ENCODE data around the gene C18orf32.

Gene C18orf32

DNA sequence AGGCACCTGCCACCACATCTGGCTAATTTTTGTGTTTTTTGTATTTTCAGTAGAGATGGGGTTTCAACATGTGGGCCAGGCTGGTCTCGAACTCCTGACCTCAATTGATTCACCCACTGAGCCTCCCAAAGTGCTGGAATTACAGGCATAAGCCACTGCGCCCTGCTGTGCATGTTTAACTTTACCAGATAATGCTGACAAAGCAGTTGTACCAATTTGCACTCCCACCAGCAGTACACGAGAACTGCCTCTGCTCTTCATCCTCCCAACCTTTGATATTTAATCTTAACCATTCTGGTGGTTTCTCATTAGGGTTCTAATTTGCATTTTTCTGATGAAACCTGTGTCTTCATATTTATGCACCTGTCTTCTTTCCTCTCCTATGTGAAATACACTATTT, 14.6 kb downstream of the C18orf32 start:
- H3K36me3 ChIP-seq (ENCODE audit: control insufficient read depth, insufficient read depth, low read length): no peaks in the 10 kb centered on the region
- no peak overlapping the region for H3K4me3 ChIP-seq (ENCODE audit: insufficient read depth, low read depth, low read length)
- no peaks in the 10 kb centered on the region for H3K9me3 ChIP-seq (ENCODE audit: control insufficient read depth, low read length)
- H3K27ac ChIP-seq (ENCODE audit: insufficient read depth, low read depth, low read length, poor library complexity, severe bottlenecking): no peak overlapping the region
- H3K4me1 ChIP-seq (ENCODE audit: control insufficient read depth, insufficient read depth, low read length): no peaks in the 10 kb centered on the region
- no peaks in the 10 kb centered on the region for H3K27me3 ChIP-seq (ENCODE audit: control insufficient read depth, insufficient read depth, low read length, poor library complexity, severe bottlenecking)
- 87 to 89% methylated on average over 3 of the region's 3 CpGs for WGBS, 2 experiments

DNA sequence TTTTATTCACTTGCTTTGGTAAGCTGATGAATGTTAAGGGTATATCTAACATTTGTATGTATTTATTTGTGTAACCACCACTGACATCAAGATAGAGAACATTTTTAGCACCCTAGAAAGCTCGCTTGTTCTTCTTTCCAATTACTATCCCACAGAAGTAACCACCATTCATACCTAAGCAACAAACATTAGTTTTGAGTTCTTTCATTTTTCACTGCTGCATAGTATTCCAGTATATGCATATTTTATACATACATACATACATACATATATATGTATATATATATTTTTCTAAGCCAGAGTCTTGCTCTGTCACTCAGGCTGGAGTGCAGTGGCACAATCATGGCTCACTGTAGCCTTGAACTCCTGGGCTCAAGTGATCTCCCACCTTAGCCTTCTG, 15.5 kb downstream of the C18orf32 start:
- no peaks in the 10 kb centered on the region for H3K4me1 ChIP-seq (ENCODE audit: control insufficient read depth, insufficient read depth, low read length)
- no peak overlapping the region for H3K4me3 ChIP-seq (ENCODE audit: insufficient read depth, low read depth, low read length)
- H3K27me3 ChIP-seq (ENCODE audit: control insufficient read depth, insufficient read depth, low read length, poor library complexity, severe bottlenecking): no peaks in the 10 kb centered on the region
- no peaks in the 10 kb centered on the region for H3K9me3 ChIP-seq (ENCODE audit: control insufficient read depth, low read length)
- H3K36me3 ChIP-seq (ENCODE audit: control insufficient read depth, insufficient read depth, low read length): no peaks in the 10 kb centered on the region
- WGBS, 2 experiments: 83 to 90% methylated on average over 1 of the region's 1 CpG
- no peak overlapping the region for H3K27ac ChIP-seq (ENCODE audit: insufficient read depth, low read depth, low read length, poor library complexity, severe bottlenecking)

DNA sequence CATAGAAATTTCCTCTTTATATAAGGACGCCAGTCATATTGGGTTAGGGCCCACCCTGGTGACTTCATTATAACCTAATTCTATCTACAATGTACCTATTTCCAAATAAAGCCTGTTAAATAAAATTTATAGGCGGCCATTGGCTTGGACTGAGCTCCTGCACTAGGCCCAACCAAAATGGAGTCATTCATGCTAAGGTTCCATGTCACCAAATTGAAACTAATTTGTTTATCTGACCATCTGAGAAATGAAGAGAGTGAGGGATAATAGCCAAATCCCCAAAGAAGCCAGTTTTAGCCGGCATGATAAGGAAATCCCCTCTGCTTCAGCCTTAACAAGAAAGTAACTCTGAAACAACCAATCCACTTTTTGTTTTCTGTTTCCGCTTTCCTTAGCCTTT, 19.4 kb downstream of the C18orf32 start:
- Histone ChIP-seq H3K27ac (ENCODE audit: insufficient read depth, low read depth, low read length, poor library complexity, severe bottlenecking) (no peak overlapping the region), H3K27me3 (ENCODE audit: control insufficient read depth, insufficient read depth, low read length, poor library complexity, severe bottlenecking) (no peaks in the 10 kb centered on the region), H3K36me3 (ENCODE audit: control insufficient read depth, insufficient read depth, low read length) (no peaks in the 10 kb centered on the region), H3K9me3 (ENCODE audit: control insufficient read depth, low read length) (no peaks in the 10 kb centered on the region), H3K4me3 (ENCODE audit: insufficient read depth, low read depth, low read length) (no peak overlapping the region), H3K4me1 (ENCODE audit: control insufficient read depth, insufficient read depth, low read length) (peaks cover 4% of the 10 kb centered on the region)
- 93 to 94% methylated on average over 4 of the region's 4 CpGs for WGBS, 2 experiments

DNA sequence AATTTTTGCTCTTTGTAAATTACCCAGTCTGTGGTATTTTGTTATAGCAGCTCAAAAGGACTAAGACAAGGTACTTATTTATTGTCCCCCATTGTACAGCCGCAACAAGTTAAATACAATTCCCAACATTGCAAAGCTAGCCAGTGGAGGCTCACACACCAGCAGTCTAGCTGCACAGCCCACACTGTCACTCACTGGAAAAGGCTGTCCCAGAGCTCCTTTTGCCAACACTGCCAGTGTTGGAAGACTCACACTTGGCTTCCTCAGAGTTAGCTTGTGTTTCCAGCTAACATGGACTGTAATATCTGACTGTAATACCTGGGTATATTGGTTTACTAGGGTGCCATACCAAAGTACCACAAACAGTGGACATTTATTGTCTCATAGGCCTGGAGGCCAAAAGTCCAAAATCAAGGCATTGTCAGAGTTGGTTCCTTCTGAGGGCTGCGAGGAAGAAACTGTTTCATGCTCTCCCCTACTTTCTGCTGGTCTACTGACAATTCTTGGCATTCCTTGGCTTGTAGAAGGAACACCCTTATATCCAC, 19.9 kb downstream of the C18orf32 start:
- Histone ChIP-seq H3K4me3 (ENCODE audit: insufficient read depth, low read depth, low read length) (no peak overlapping the region), H3K36me3 (ENCODE audit: control insufficient read depth, insufficient read depth, low read length) (no peaks in the 10 kb centered on the region), H3K9me3 (ENCODE audit: control insufficient read depth, low read length) (no peaks in the 10 kb centered on the region), H3K4me1 (ENCODE audit: control insufficient read depth, insufficient read depth, low read length) (peaks cover 4% of the 10 kb centered on the region), H3K27me3 (ENCODE audit: control insufficient read depth, insufficient read depth, low read length, poor library complexity, severe bottlenecking) (no peaks in the 10 kb centered on the region), H3K27ac (ENCODE audit: insufficient read depth, low read depth, low read length, poor library complexity, severe bottlenecking) (no peak overlapping the region)
- WGBS, 2 experiments: 90 to 95% methylated on average over 2 of the region's 2 CpGs

DNA sequence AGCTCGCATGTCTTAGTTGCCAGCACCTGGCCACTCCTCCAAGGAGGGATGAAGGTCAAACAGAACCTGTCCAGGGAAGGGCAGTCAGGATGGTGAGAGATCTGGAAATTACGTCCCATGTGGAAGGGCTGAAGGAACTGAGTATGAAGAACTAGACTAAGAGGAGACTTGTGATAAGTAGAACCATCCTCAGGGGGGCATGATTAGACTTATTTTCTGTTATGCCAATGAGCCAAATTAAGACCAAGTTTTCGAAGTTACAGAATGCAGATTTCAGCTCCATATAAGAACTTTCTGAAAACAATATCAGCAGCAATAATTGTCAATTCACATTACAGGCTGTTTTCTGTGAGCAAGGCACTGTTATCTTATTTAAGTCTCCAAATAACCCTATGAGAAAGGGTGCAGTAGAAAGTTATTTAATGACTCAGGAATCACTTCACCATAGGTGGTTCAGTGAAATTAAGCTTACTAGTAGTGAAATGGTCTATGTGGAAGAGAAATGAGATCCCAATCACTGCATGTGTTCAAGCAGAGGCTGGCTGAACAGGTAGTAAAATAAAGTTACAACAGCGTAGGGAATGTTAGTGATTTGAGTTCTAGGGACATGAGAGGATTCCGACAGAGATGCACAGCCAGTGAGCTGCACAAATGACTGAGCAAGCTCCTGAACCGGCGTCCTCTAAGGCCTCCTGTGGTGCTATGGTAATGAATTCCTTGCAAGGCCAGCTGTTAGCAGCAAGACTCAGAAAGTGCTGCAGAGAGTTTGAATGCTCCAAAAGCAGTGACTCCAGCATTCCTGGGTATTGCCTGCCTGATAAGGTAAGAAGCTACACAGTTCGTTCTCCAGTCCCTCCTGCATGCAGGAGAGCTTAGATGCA, 22.1 kb downstream of the C18orf32 start:
- H3K27ac ChIP-seq (ENCODE audit: insufficient read depth, low read depth, low read length, poor library complexity, severe bottlenecking): no peak overlapping the region
- H3K36me3 ChIP-seq (ENCODE audit: control insufficient read depth, insufficient read depth, low read length): no peaks in the 10 kb centered on the region
- H3K4me3 ChIP-seq (ENCODE audit: insufficient read depth, low read depth, low read length): no peak overlapping the region
- H3K27me3 ChIP-seq (ENCODE audit: control insufficient read depth, insufficient read depth, low read length, poor library complexity, severe bottlenecking): peaks cover 8% of the 10 kb centered on the region
- peaks cover 4% of the 10 kb centered on the region for H3K4me1 ChIP-seq (ENCODE audit: control insufficient read depth, insufficient read depth, low read length)
- no peaks in the 10 kb centered on the region for H3K9me3 ChIP-seq (ENCODE audit: control insufficient read depth, low read length)
- WGBS, 2 experiments: 36 to 38% methylated on average over 8 of the region's 8 CpGs

DNA sequence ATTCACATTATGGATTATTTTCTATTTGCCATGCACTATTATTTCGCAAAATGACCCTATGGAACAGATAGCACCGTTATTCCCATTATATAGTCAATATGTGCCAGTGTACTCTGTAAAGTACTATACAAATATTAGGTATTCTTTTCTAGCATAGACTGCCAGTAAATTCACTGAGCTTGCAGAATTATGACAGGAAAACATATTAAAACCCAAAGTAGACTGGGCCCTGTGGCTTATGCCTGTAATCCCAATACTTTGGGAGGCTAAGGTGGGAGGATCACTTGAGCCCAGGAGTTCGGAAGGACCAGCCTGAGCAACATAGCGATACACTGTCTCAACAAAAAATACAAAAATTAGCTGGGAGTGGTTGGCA, 25.4 kb downstream of the C18orf32 start:
- 93 to 95% methylated on average over 4 of the region's 4 CpGs for WGBS, 2 experiments

DNA sequence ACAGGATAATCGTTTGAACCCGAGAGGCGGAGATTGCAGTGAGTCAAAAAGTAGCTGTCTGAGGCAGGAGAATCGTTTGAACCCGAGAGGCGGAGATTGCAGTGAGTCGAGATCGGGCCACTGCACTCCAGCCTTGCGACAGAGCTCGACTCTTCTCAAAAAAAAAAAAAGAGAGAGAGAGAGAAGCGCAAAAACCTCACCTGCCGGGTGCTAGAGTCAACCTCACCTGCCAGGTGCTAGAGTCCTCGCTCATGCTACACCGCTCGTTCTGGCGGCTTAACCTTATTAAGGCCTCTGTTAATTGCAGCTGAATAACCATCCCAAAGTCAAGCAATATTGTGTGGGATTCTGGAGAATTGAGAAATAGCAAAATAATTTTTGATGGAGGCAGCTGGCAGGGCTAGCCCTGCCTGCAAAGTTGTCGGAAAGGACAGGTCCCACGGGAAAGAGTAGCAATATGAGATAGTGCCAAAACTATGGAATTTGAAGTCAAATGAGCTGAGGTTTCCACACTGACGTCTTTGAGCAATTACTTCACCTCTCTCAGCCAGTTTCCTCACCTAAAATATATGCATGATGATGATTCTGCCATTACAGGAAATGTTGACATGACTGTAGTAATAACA, 25.9 kb downstream of the C18orf32 start:
- no peaks in the 10 kb centered on the region for H3K36me3 ChIP-seq (ENCODE audit: control insufficient read depth, insufficient read depth, low read length)
- H3K27me3 ChIP-seq (ENCODE audit: control insufficient read depth, insufficient read depth, low read length, poor library complexity, severe bottlenecking): peaks cover 8% of the 10 kb centered on the region
- WGBS, 2 experiments: 81 to 82% methylated on average over 19 of the region's 19 CpGs
- peaks cover 4% of the 10 kb centered on the region for H3K4me1 ChIP-seq (ENCODE audit: control insufficient read depth, insufficient read depth, low read length)
- no peaks in the 10 kb centered on the region for H3K9me3 ChIP-seq (ENCODE audit: control insufficient read depth, low read length)
- peak overlapping the region; percentile 92 for H3K4me3 ChIP-seq (ENCODE audit: insufficient read depth, low read depth, low read length)
- no peak overlapping the region for H3K27ac ChIP-seq (ENCODE audit: insufficient read depth, low read depth, low read length, poor library complexity, severe bottlenecking)

More for the DNA sequence above, 25.4 kb downstream of the C18orf32 start:
- H3K27ac ChIP-seq (ENCODE audit: insufficient read depth, low read depth, low read length, poor library complexity, severe bottlenecking): no peak overlapping the region
- H3K4me1 ChIP-seq (ENCODE audit: control insufficient read depth, insufficient read depth, low read length): peaks cover 4% of the 10 kb centered on the region
- no peak overlapping the region for H3K4me3 ChIP-seq (ENCODE audit: insufficient read depth, low read depth, low read length)
- peaks cover 8% of the 10 kb centered on the region for H3K27me3 ChIP-seq (ENCODE audit: control insufficient read depth, insufficient read depth, low read length, poor library complexity, severe bottlenecking)
- H3K36me3 ChIP-seq (ENCODE audit: control insufficient read depth, insufficient read depth, low read length): no peaks in the 10 kb centered on the region
- no peaks in the 10 kb centered on the region for H3K9me3 ChIP-seq (ENCODE audit: control insufficient read depth, low read length)

DNA sequence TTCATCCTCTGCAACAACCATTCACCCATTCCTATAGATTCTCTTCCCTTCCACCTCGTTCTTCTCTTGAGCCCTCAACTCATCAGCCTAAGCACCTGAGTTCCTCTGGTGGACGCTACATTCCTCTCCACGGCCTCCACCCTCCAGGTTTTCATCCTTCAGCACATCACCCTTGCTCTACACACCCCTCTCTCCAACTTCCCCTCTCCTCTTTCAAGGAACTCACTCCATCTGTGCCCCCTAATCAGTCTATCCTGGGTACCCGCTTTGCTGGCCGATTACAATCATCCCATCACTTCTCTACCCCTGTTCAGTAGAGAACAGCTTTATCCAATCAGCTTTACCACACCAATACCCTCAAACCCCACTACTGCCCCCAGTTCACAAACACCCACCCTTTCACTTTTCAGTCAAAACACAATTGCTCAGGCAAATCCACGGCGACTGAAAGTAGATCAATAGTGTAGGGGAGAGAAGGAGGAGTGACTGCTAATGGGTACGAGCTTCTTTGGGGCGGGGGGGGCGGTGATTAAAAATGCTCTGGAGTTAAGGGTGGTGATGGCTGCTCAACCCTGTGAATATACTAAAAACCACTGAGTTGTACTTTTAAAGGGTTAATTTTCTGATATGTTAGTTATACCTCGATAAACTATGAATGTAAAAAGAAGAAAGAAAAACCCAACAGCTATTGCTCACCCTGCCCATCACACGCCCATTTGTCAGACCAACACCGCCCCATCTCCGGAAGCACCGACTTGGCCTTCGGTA, 27.4 kb downstream of the C18orf32 start:
- Histone ChIP-seq H3K4me3 (ENCODE audit: insufficient read depth, low read depth, low read length) (peak overlapping the region; percentile 92), H3K4me1 (ENCODE audit: control insufficient read depth, insufficient read depth, low read length) (no peaks in the 10 kb centered on the region), H3K27ac (ENCODE audit: insufficient read depth, low read depth, low read length, poor library complexity, severe bottlenecking) (no peak overlapping the region), H3K36me3 (ENCODE audit: control insufficient read depth, insufficient read depth, low read length) (no peaks in the 10 kb centered on the region), H3K9me3 (ENCODE audit: control insufficient read depth, low read length) (no peaks in the 10 kb centered on the region), H3K27me3 (ENCODE audit: control insufficient read depth, insufficient read depth, low read length, poor library complexity, severe bottlenecking) (peaks cover 8% of the 10 kb centered on the region)
- WGBS, 2 experiments: 37 to 44% methylated on average over 13 to 16 of the region's 16 CpGs

DNA sequence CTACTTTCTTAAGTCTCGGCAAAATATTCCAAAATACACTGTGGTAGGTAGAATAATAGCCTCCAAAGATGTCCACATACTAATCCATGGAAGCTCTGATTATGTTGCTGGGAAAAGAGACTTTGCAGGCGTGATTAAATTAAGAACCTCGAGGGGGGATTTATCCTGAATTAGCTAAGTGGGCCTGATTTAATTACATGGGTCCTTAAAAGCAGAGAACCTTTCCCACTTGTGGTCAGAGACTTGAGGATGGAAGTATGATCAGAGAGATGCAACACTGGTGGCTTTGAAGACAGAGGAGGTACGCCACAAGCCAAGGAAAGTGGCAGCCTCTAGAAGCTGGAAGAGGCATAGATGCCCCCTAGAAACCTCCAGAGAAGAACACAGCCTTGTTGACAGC, 29.4 kb downstream of the C18orf32 start:
- Histone ChIP-seq H3K4me3 (ENCODE audit: insufficient read depth, low read depth, low read length) (no peak overlapping the region), H3K4me1 (ENCODE audit: control insufficient read depth, insufficient read depth, low read length) (no peaks in the 10 kb centered on the region), H3K36me3 (ENCODE audit: control insufficient read depth, insufficient read depth, low read length) (no peaks in the 10 kb centered on the region), H3K27ac (ENCODE audit: insufficient read depth, low read depth, low read length, poor library complexity, severe bottlenecking) (no peak overlapping the region), H3K9me3 (ENCODE audit: control insufficient read depth, low read length) (no peaks in the 10 kb centered on the region), H3K27me3 (ENCODE audit: control insufficient read depth, insufficient read depth, low read length, poor library complexity, severe bottlenecking) (peaks cover 8% of the 10 kb centered on the region)
- WGBS, 2 experiments: 94 to 95% methylated on average over 4 of the region's 4 CpGs

DNA sequence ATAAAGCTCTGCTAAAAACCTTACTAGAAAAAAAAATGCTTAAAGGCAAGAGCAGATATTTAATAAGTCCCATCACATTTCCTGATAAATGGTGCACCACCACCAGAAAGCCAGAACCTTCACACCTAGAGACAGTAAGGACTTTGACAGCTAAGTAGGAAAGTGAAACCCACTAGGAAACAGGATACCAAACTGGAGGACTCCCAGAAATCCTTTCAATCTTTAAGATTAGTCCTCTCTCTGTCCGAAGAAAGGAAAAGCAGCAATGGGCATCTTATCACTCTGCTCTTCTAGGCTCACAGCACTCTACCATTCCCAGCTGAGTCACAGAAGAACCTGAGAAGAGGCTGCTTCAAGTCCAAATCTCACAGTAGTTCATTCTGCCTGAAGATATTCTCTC, 30.2 kb downstream of the C18orf32 start:
- peaks cover 8% of the 10 kb centered on the region for H3K27me3 ChIP-seq (ENCODE audit: control insufficient read depth, insufficient read depth, low read length, poor library complexity, severe bottlenecking)
- H3K4me1 ChIP-seq (ENCODE audit: control insufficient read depth, insufficient read depth, low read length): no peaks in the 10 kb centered on the region
- H3K27ac ChIP-seq (ENCODE audit: insufficient read depth, low read depth, low read length, poor library complexity, severe bottlenecking): no peak overlapping the region
- H3K36me3 ChIP-seq (ENCODE audit: control insufficient read depth, insufficient read depth, low read length): no peaks in the 10 kb centered on the region
- no peaks in the 10 kb centered on the region for H3K9me3 ChIP-seq (ENCODE audit: control insufficient read depth, low read length)
- 83 to 92% methylated on average over 1 of the region's 1 CpG for WGBS, 2 experiments
- H3K4me3 ChIP-seq (ENCODE audit: insufficient read depth, low read depth, low read length): no peak overlapping the region
